Nucleus accumbens (tissue), 56 donors: ENCODE results near the gene NCKAP5.
A peak's percentile ranks its signal among the peaks of the same experiment; 100 is the strongest.

Experiments
- DNase-seq, 56 donors: peaks; one replicate each; lab custom pipeline; 2025; lab: John Stamatoyannopoulos, UW

The NCKAP5 gene

GRCh38 chr2:133360190-133360589, 208.1 kb downstream of the NCKAP5 start:
- no peak for DNase-seq

GRCh38 chr2:133352719-133353118, 215.5 kb downstream of the NCKAP5 start:
- no peak for DNase-seq

GRCh38 chr2:133346654-133347053, 221.6 kb downstream of the NCKAP5 start:
- DNase-seq, result no peak

- no peak for DNase-seq
Measured at GRCh38 chr2:133345638-133346037, 222.6 kb downstream of the NCKAP5 start.

- DNase-seq, result no peak
Measured at GRCh38 chr2:133344849-133345248, 223.4 kb downstream of the NCKAP5 start.

- no peak for DNase-seq
Measured at GRCh38 chr2:133343018-133343352, 225.3 kb downstream of the NCKAP5 start.

- DNase-seq, result no peak
Measured at GRCh38 chr2:133342286-133343017, 225.8 kb downstream of the NCKAP5 start.

- no peak for DNase-seq
Measured at GRCh38 chr2:133341575-133341974, 226.7 kb downstream of the NCKAP5 start.

GRCh38 chr2:133338224-133338623, 230.0 kb downstream of the NCKAP5 start:
- no peak for DNase-seq

- no peak for DNase-seq
Measured at GRCh38 chr2:133334923-133335322, 233.3 kb downstream of the NCKAP5 start.

- DNase-seq, result no peak
Measured at GRCh38 chr2:133333181-133333580, 235.1 kb downstream of the NCKAP5 start.

- DNase-seq, result no peak
Measured at GRCh38 chr2:133331436-133331835, 236.8 kb downstream of the NCKAP5 start.

- DNase-seq, result peak in 1 of 56 donors; percentile 3
Measured at GRCh38 chr2:133326652-133327397, 241.4 kb downstream of the NCKAP5 start.

GRCh38 chr2:133324150-133324561, 244.1 kb downstream of the NCKAP5 start:
- DNase-seq, result no peak

- DNase-seq, result no peak
Measured at GRCh38 chr2:133322909-133323308, 245.4 kb downstream of the NCKAP5 start.

- DNase-seq, result no peak
Measured at GRCh38 chr2:133317178-133317577, 251.1 kb downstream of the NCKAP5 start.

- no peak for DNase-seq
Measured at GRCh38 chr2:133316557-133316956, 251.7 kb downstream of the NCKAP5 start.

- DNase-seq, result no peak
Measured at GRCh38 chr2:133315280-133315679, 253.0 kb downstream of the NCKAP5 start.

GRCh38 chr2:133314795-133315194, 253.5 kb downstream of the NCKAP5 start:
- no peak for DNase-seq

- no peak for DNase-seq
Measured at GRCh38 chr2:133312038-133312729, 256.1 kb downstream of the NCKAP5 start.

- no peak for DNase-seq
Measured at GRCh38 chr2:133306236-133306635, 262.0 kb downstream of the NCKAP5 start.

GRCh38 chr2:133304344-133304743, 263.9 kb downstream of the NCKAP5 start:
- DNase-seq, result no peak
